Ovary (tissue), 9 donors: ENCODE results near the gene LPO. TPM values are rescaled to one million over a fixed set of nuclear protein-coding genes. Genes with fewer than 3 reads are reported as not detected.

Experiments
- DNase-seq, 5 donors: peaks; one replicate each; pipeline ENCODE4 v3.0.0-alpha.2; 2019 to 2020
- H3K27ac ChIP-seq, 2 donors: fragments of 200-600 bp; one replicate each; pipeline versions ENCODE4 v1.5.1 to v1.8.0; 2019 to 2022
- H3K27me3 ChIP-seq: fragments of 200-600 bp; one replicate; pipeline ENCODE4 v1.8.0; 2022
- H3K36me3 ChIP-seq: fragments of 200-600 bp; sonication (generic); one replicate; pipeline ENCODE4 v1.5.1; 2019
- H3K4me1 ChIP-seq: one replicate; pipeline ENCODE4 v1.8.1; 2013; ENCODE audit warnings: mild to moderate bottlenecking, moderate library complexity; ENCODE audit not compliant: insufficient read depth
- H3K4me3 ChIP-seq: fragments of 200-600 bp; sonication (generic); one replicate; pipeline ENCODE4 v1.5.1; 2017
- H3K9me3 ChIP-seq, 2 donors: fragments of 200-600 bp in 1 of 2; sonication (generic) in 1 of 2; one replicate each; pipeline versions ENCODE4 v1.5.1 to v1.8.1; 2013 to 2019; ENCODE audit warnings: mild to moderate bottlenecking in 1 of 2, moderate library complexity in 1 of 2
- CTCF ChIP-seq, 3 donors: fragments of 450-650 bp in 2 of 3; fragments of 200-600 bp in 1 of 3; IDR thresholded peaks; one replicate each; pipeline versions ENCODE4 v1.5.1 to v1.8.0; 2016 to 2022; ENCODE audit warnings: antibody characterized with exemption in 3 of 3, mild to moderate bottlenecking in 1 of 3
- EP300 ChIP-seq: sonication (generic); formaldehyde crosslinking; IDR thresholded peaks from one replicate; pipeline ENCODE4 v1.6.1; 2017; ENCODE audit warnings: antibody characterized with exemption
- POLR2A ChIP-seq: fragments of 450-650 bp; IDR thresholded peaks from one replicate; pipeline ENCODE4 v1.6.1; 2017; ENCODE audit warnings: antibody characterized with exemption, mild to moderate bottlenecking, moderate library complexity
- WGBS, 3 donors: extraction: QIAGEN DNeasy Blood & Tissue Kit in 1 of 3; methylation state at CpG; one replicate each; pipeline versions ENCODE4 v1.1.5 to v1.1.7; 2013 to 2017; 5-methylcytosine and 5-hydroxymethylcytosine counted together
- intact Hi-C, 4 donors: fragments of 100-400 bp; cut with DNase I; formaldehyde crosslinking; loops; one replicate each; pipeline versions ENCODE4 v1.11.0 to v1.15.1; 2022 to 2023
- polyA plus RNA-seq, 2 donors: library from polyadenylated mRNA; stranded (reverse); fragments of 200-250 nt in 1 of 2; fragments of 350-450 nt in 1 of 2; fragmentation: Illumina TruSeq in 1 of 2; extraction: RNeasy Lipid Tissue Mini Kit (QIAGEN cat#74804) in 1 of 2; gene quantifications; one replicate each; pipeline ENCODE4 v1.2.3, GENCODE V29; 2013 to 2014
- total RNA-seq, 7 donors: library from RNA; depleted of rRNA in 2 of 7; stranded (reverse); fragments of >200 nt in 2 of 7; fragmentation: NEBNext Ultra II Directional in 3 of 7; extraction: Animal tissue kit (Norgen Biotek cat#: 25700) in 3 of 7; gene quantifications; one replicate each; pipeline versions ENCODE4 v1.1.0 to v1.2.4, GENCODE V29; 2016 to 2023
- donor health status: DM: no; HTN: no; CAD: no; lungs with moderate emphysema.
- donor health status: DM: no; HTN: no; CAD: no.
- donor health status: Bipolar disorder and iron deficiency.
- donor health status: DM: yes; HTN: yes; CAD: no.
- donor health status: DM: no; HTN: no; CAD: no.
- donor health status: DM: yes; HTN: yes; CAD: no.

Gene LPO
- total and polyA plus RNA-seq, 9 donors: 0.32 to 1.6 TPM; not detected in 7

- TF ChIP-seq CTCF (IDR thresholded peaks at IDR 0.05) (no peak), EP300 (no peak), POLR2A (no peak)
- 8 to 18% (median 13%) methylated on average over 54 to 60 of the region's 60 CpGs for WGBS, 3 donors
- no peaks in the 10 kb centered on the region for H3K4me1 ChIP-seq
- no peaks in the 10 kb centered on the region for H3K27me3 ChIP-seq
- H3K36me3 ChIP-seq: no peaks in the 10 kb centered on the region
- no peak overlapping the region for H3K4me3 ChIP-seq
- H3K27ac ChIP-seq: no peak overlapping the region
- intact Hi-C loops: no loop called here
- no peaks in the 10 kb centered on the region for H3K9me3 ChIP-seq
- peak in 3 of 5 donors; percentile 17 to 64 (median 33) for DNase-seq
Observed at GRCh38 chr17:58279016-58279711, 40.8 kb downstream of the LPO start.

- Histone ChIP-seq H3K27me3 (no peaks in the 10 kb centered on the region), H3K36me3 (no peaks in the 10 kb centered on the region), H3K27ac (no peak overlapping the region), H3K4me3 (no peak overlapping the region), H3K4me1 (no peaks in the 10 kb centered on the region), H3K9me3 (no peaks in the 10 kb centered on the region)
- TF ChIP-seq POLR2A: no peak
- TF ChIP-seq EP300: no peak
- no peak for TF ChIP-seq CTCF (IDR thresholded peaks at IDR 0.05)
- WGBS, 3 donors: 70 to 85% (median 82%) methylated on average over 16 of the region's 16 CpGs
- DNase-seq: no peak
- intact Hi-C loops: no loop called here
Observed at GRCh38 chr17:58279736-58280479, 41.5 kb downstream of the LPO start.

GRCh38 chr17:58280480-58281217 is 42.3 kb downstream of the LPO start, which contains the start of gene MPO:
MPO (minus strand) TSS chr17:58280935; CDS start chr17:58280758, 177 bp downstream.
- intact Hi-C loops: no loop called here
- DNase-seq: no peak
- no peaks in the 10 kb centered on the region for H3K27me3 ChIP-seq
- no peak within 1 kb of the TSS for H3K27ac ChIP-seq
- H3K4me1 ChIP-seq: no peaks in the 10 kb centered on the region
- H3K36me3 ChIP-seq: no peaks in the 10 kb centered on the region
- no peak for TF ChIP-seq CTCF (IDR thresholded peaks at IDR 0.05)
- TF ChIP-seq EP300: no peak
- no peak for TF ChIP-seq POLR2A
- 83 to 92% (median 85%) methylated on average over 5 of the region's 5 CpGs for WGBS, 3 donors
- H3K4me3 ChIP-seq: no peak within 1 kb of the TSS
- no peaks in the 10 kb centered on the region for H3K9me3 ChIP-seq

- no peak overlapping the region for H3K4me3 ChIP-seq
- H3K36me3 ChIP-seq: no peaks in the 10 kb centered on the region
- no peaks in the 10 kb centered on the region for H3K4me1 ChIP-seq
- no peak overlapping the region for H3K27ac ChIP-seq
- no peaks in the 10 kb centered on the region for H3K9me3 ChIP-seq
- intact Hi-C loops: no loop called here
- H3K27me3 ChIP-seq: no peaks in the 10 kb centered on the region
- 25 to 35% (median 27%) methylated on average over 2 of the region's 2 CpGs for WGBS, 3 donors
- DNase-seq: no peak
- TF ChIP-seq POLR2A (no peak), EP300 (no peak), CTCF (IDR thresholded peaks at IDR 0.05) (no peak)
Observed at GRCh38 chr17:58281511-58282011, 43.2 kb downstream of the LPO start.
